Tibial nerve (tissue), 4 donors: Measurements from ENCODE around the gene FRY. TPM values are rescaled to one million over a fixed set of nuclear protein-coding genes. Genes with fewer than 3 reads are reported as not detected.

Source experiments
- DNase-seq, 2 donors: peaks; one replicate each; pipeline ENCODE4 v3.0.0-alpha.2; 2019; ENCODE audit warnings: low spot score in 2 of 2
- H3K27ac ChIP-seq, 4 donors: fragments of 200-600 bp; sonication (generic) in 3 of 4; one replicate each; pipeline ENCODE4 v1.5.1; 2017 to 2019; ENCODE audit warnings: mild to moderate bottlenecking in 1 of 4
- H3K27me3 ChIP-seq, 2 donors: fragments of 200-600 bp; sonication (generic) in 1 of 2; one replicate each; pipeline versions ENCODE4 v1.5.1 to v1.6.0; 2017 to 2019
- H3K36me3 ChIP-seq, 3 donors: fragments of 200-600 bp; sonication (generic); one replicate each; pipeline ENCODE4 v1.5.1; 2018 to 2019
- H3K4me1 ChIP-seq, 4 donors: fragments of 200-600 bp; sonication (generic) in 3 of 4; one replicate each; pipeline ENCODE4 v1.5.1; 2017 to 2019
- H3K4me3 ChIP-seq, 4 donors: fragments of 200-600 bp; sonication (generic) in 3 of 4; one replicate each; pipeline ENCODE4 v1.5.1; 2017 to 2019; ENCODE audit warnings: mild to moderate bottlenecking in 1 of 4, moderate library complexity in 1 of 4
- H3K9me3 ChIP-seq, 4 donors: fragments of 200-600 bp; sonication (generic) in 3 of 4; one replicate each; pipeline ENCODE4 v1.5.1; 2017 to 2019
- CTCF ChIP-seq, 5 experiments: fragments of 200-600 bp in 3 of 5; fragments of 450-650 bp in 2 of 5; sonication (generic) in 3 of 5; IDR thresholded peaks; one replicate each; pipeline ENCODE4 v1.5.1; 2016 to 2019; ENCODE audit warnings: antibody characterized with exemption in 5 of 5, mild to moderate bottlenecking in 3 of 5, moderate library complexity in 2 of 5
- EP300 ChIP-seq, 2 donors: sonication (generic); formaldehyde crosslinking; IDR thresholded peaks; one replicate each; pipeline ENCODE4 v1.6.1; 2017; ENCODE audit warnings: antibody characterized with exemption in 2 of 2, mild to moderate bottlenecking in 1 of 2
- POLR2A ChIP-seq, 2 donors: fragments of 450-650 bp; IDR thresholded peaks; one replicate each; pipeline ENCODE4 v1.6.1; 2017; ENCODE audit warnings: antibody characterized with exemption in 2 of 2, mild to moderate bottlenecking in 2 of 2, moderate library complexity in 2 of 2
- WGBS, 2 donors: methylation state at CpG; one replicate each; pipeline ENCODE4 v1.1.5; 2018; 5-methylcytosine and 5-hydroxymethylcytosine counted together
- total RNA-seq, 4 donors: library from RNA; depleted of rRNA; stranded (reverse); fragments of >200 nt; gene quantifications; one replicate each; pipeline ENCODE4 v1.1.0, GENCODE V29; 2016

Gene FRY
- total RNA-seq, 4 donors from 2014 or later: 48.9 to 94.6 (median 75.8) TPM

GRCh38 chr13:32210101-32210500, 178.5 kb downstream of the FRY start:
- Histone ChIP-seq H3K27ac (no peak overlapping the region), H3K27me3 (no peaks in the 10 kb centered on the region), H3K9me3 (no peaks in the 10 kb centered on the region), H3K36me3 (peaks cover 0 to 36% (median 0%) of the 10 kb centered on the region in 3 donors), H3K4me1 (no peaks in the 10 kb centered on the region), H3K4me3 (no peak overlapping the region)
- TF ChIP-seq POLR2A (IDR thresholded peaks at IDR 0.05) (no peak), EP300 (IDR thresholded peaks at IDR 0.05) (no peak), CTCF (IDR thresholded peaks at IDR 0.05) (no peak)
- no peak for DNase-seq

GRCh38 chr13:32211813-32212212, 180.2 kb downstream of the FRY start:
- WGBS, 2 donors: 67% methylated on average over 3 of the region's 3 CpGs

GRCh38 chr13:32212421-32212820, 180.8 kb downstream of the FRY start:
- Histone ChIP-seq H3K36me3 (peaks cover 0 to 38% (median 0%) of the 10 kb centered on the region in 3 donors), H3K4me3 (no peak overlapping the region), H3K9me3 (no peaks in the 10 kb centered on the region), H3K4me1 (no peaks in the 10 kb centered on the region), H3K27ac (peak overlapping the region in 1 of 4 donors; percentile 38), H3K27me3 (no peaks in the 10 kb centered on the region)
- no peak for TF ChIP-seq EP300 (IDR thresholded peaks at IDR 0.05)
- no peak for TF ChIP-seq CTCF (IDR thresholded peaks at IDR 0.05)
- TF ChIP-seq POLR2A (IDR thresholded peaks at IDR 0.05): no peak
- DNase-seq: no peak
- WGBS, 2 donors: 65 to 67% methylated on average over 3 of the region's 3 CpGs

More at GRCh38 chr13:32211813-32212212, 180.2 kb downstream of the FRY start:
- Histone ChIP-seq H3K4me3 (no peak overlapping the region), H3K36me3 (peaks cover 0 to 38% (median 0%) of the 10 kb centered on the region in 3 donors), H3K27me3 (no peaks in the 10 kb centered on the region), H3K9me3 (no peaks in the 10 kb centered on the region), H3K4me1 (no peaks in the 10 kb centered on the region), H3K27ac (peak overlapping the region in 1 of 4 donors; percentile 47)
- TF ChIP-seq POLR2A (IDR thresholded peaks at IDR 0.05) (no peak), CTCF (IDR thresholded peaks at IDR 0.05) (no peak), EP300 (IDR thresholded peaks at IDR 0.05) (no peak)
- DNase-seq: no peak

GRCh38 chr13:32213626-32214025, 182.1 kb downstream of the FRY start:
- Histone ChIP-seq H3K36me3 (peaks cover 0 to 31% (median 0%) of the 10 kb centered on the region in 3 donors), H3K4me1 (no peaks in the 10 kb centered on the region), H3K9me3 (no peaks in the 10 kb centered on the region), H3K27ac (no peak overlapping the region), H3K27me3 (no peaks in the 10 kb centered on the region), H3K4me3 (no peak overlapping the region)
- DNase-seq: no peak
- TF ChIP-seq POLR2A (IDR thresholded peaks at IDR 0.05): no peak
- TF ChIP-seq CTCF (IDR thresholded peaks at IDR 0.05): no peak
- no peak for TF ChIP-seq EP300 (IDR thresholded peaks at IDR 0.05)

- Histone ChIP-seq H3K4me3 (no peak overlapping the region), H3K36me3 (peaks cover 0 to 26% (median 0%) of the 10 kb centered on the region in 3 donors), H3K9me3 (no peaks in the 10 kb centered on the region), H3K27ac (no peak overlapping the region), H3K27me3 (no peaks in the 10 kb centered on the region), H3K4me1 (no peaks in the 10 kb centered on the region)
- TF ChIP-seq EP300 (IDR thresholded peaks at IDR 0.05) (no peak), CTCF (IDR thresholded peaks at IDR 0.05) (no peak), POLR2A (IDR thresholded peaks at IDR 0.05) (no peak)
- 96 to 98% methylated on average over 4 of the region's 4 CpGs for WGBS, 2 donors
- no peak for DNase-seq
These were observed 182.5 kb downstream of the FRY start for GRCh38 chr13:32214071-32214470.
